Mesendoderm (in vitro differentiated cells): ENCODE results near the gene PKNOX2.

ENCODE experiments used
- DNase-seq: peaks from one replicate; pipeline ENCODE4 v3.0.0; 2013
- H2AK5ac ChIP-seq: 2 replicates; pipeline ENCODE4 v1.6.1; 2013; ENCODE audit warnings: low read length, inconsistent platforms
- H2BK120ac ChIP-seq: 2 replicates; pipeline ENCODE4 v1.6.1; 2013; ENCODE audit warnings: low read depth, mild to moderate bottlenecking, low read length, moderate library complexity, mixed read lengths
- H2BK15ac ChIP-seq: replicated peaks from 2 replicates; pipeline ENCODE4 v1.6.1; 2013; ENCODE audit warnings: low read depth, mild to moderate bottlenecking, moderate library complexity
- H2BK5ac ChIP-seq: 2 replicates; pipeline ENCODE4 v1.6.1; 2013; ENCODE audit warnings: low read length, inconsistent platforms
- H3K18ac ChIP-seq: 2 replicates; pipeline ENCODE4 v1.6.1; 2013; ENCODE audit warnings: mild to moderate bottlenecking, low read length, mixed read lengths
- H3K23ac ChIP-seq: one replicate; pipeline ENCODE4 v1.6.1; 2013; ENCODE audit warnings: low read length
- H3K27ac ChIP-seq: 2 replicates; pipeline ENCODE4 v1.5.1; 2013; ENCODE audit warnings: low read depth, mild to moderate bottlenecking, inconsistent platforms, low read length, moderate library complexity
- H3K27me3 ChIP-seq: 2 replicates; pipeline ENCODE4 v1.6.1; 2013; ENCODE audit warnings: low read length, control low read depth, mild to moderate bottlenecking, inconsistent platforms; ENCODE audit not compliant: insufficient read depth, poor library complexity
- H3K36me3 ChIP-seq: 2 replicates; pipeline ENCODE4 v1.6.1; 2013; ENCODE audit warnings: low read length, inconsistent platforms; ENCODE audit not compliant: control insufficient read depth, insufficient read depth
- H3K4ac ChIP-seq: one replicate; pipeline ENCODE4 v1.6.1; 2013; ENCODE audit warnings: low read depth, mild to moderate bottlenecking, low read length, moderate library complexity
- H3K4me1 ChIP-seq: 2 replicates; pipeline ENCODE4 v1.6.1; 2013; ENCODE audit warnings: low read depth, low read length, inconsistent platforms; ENCODE audit not compliant: control insufficient read depth
- H3K4me2 ChIP-seq: 2 replicates; pipeline ENCODE4 v1.6.1; 2013; ENCODE audit warnings: low read length
- H3K4me3 ChIP-seq: 2 replicates; pipeline ENCODE4 v1.5.1; 2013; ENCODE audit warnings: mild to moderate bottlenecking, low read length
- H3K56ac ChIP-seq: one replicate; pipeline ENCODE4 v1.6.1; 2013; ENCODE audit warnings: low read length
- H3K79me1 ChIP-seq: 2 replicates; pipeline ENCODE4 v1.6.1; 2013; ENCODE audit warnings: low read length, inconsistent platforms
- H3K79me2 ChIP-seq: 2 replicates; pipeline ENCODE4 v1.6.1; 2013; ENCODE audit warnings: mild to moderate bottlenecking, low read length; ENCODE audit not compliant: control insufficient read depth, insufficient read depth
- H3K9ac ChIP-seq: 2 replicates; pipeline ENCODE4 v1.6.1; 2013; ENCODE audit warnings: low read length, inconsistent platforms
- H4K5ac ChIP-seq: one replicate; pipeline ENCODE4 v1.6.1; 2013; ENCODE audit warnings: low read length
- H4K8ac ChIP-seq: one replicate; pipeline ENCODE4 v1.6.1; 2013; ENCODE audit warnings: low read depth, mild to moderate bottlenecking, control low read depth, low read length, moderate library complexity
- WGBS: extraction: QIAGEN DNeasy Blood & Tissue Kit; methylation state at CpG from one replicate; pipeline ENCODE4 v1.1.7; 2013; ENCODE audit warnings: low lambda C conversion rate, missing lambda C conversion rate; ENCODE audit not compliant: insufficient coverage; ENCODE audit errors: extremely low coverage; 5-methylcytosine and 5-hydroxymethylcytosine counted together

The PKNOX2 gene

GRCh38 chr11:125452125-125452470 is 287.5 kb downstream of the PKNOX2 start:
- Histone ChIP-seq H2AK5ac (no peak overlapping the region), H2BK5ac (no peak overlapping the region), H3K18ac (no peak overlapping the region), H3K27ac (no peak overlapping the region), H2BK120ac (no peak overlapping the region), H3K23ac (no peak overlapping the region), H3K4me2 (no peak overlapping the region), H3K79me2 (no peaks in the 10 kb centered on the region), H3K56ac (no peak overlapping the region), H3K36me3 (no peaks in the 10 kb centered on the region), H3K79me1 (no peaks in the 10 kb centered on the region), H2BK15ac (no peak overlapping the region), H3K4me3 (no peak overlapping the region), H3K27me3 (no peaks in the 10 kb centered on the region), H3K4me1 (no peaks in the 10 kb centered on the region), H4K5ac (no peak overlapping the region), H4K8ac (no peak overlapping the region), H3K4ac (no peak overlapping the region), H3K9ac (no peak overlapping the region)
- no CpG with 5 or more reads among the region's 7 CpGs for WGBS
- no peak for DNase-seq

GRCh38 chr11:125454047-125454446 is 289.5 kb downstream of the PKNOX2 start:
- H2BK5ac ChIP-seq: no peak overlapping the region

GRCh38 chr11:125455851-125456250 is 291.3 kb downstream of the PKNOX2 start:
- no peak overlapping the region for H2BK15ac ChIP-seq
- H3K9ac ChIP-seq: no peak overlapping the region
- no peak overlapping the region for H2AK5ac ChIP-seq
- H3K4me3 ChIP-seq: no peak overlapping the region
- no peak for DNase-seq
- H3K79me1 ChIP-seq: no peaks in the 10 kb centered on the region
- no peaks in the 10 kb centered on the region for H3K27me3 ChIP-seq
- no peaks in the 10 kb centered on the region for H3K4me1 ChIP-seq
- no peak overlapping the region for H4K5ac ChIP-seq
- H3K18ac ChIP-seq: no peak overlapping the region
- no peaks in the 10 kb centered on the region for H3K79me2 ChIP-seq
- no peak overlapping the region for H3K4me2 ChIP-seq
- no peaks in the 10 kb centered on the region for H3K36me3 ChIP-seq
- no peak overlapping the region for H3K4ac ChIP-seq
- H3K56ac ChIP-seq: no peak overlapping the region
- no CpG with 5 or more reads among the region's 13 CpGs for WGBS
- no peak overlapping the region for H4K8ac ChIP-seq
- H2BK120ac ChIP-seq: no peak overlapping the region
- no peak overlapping the region for H3K23ac ChIP-seq
- H3K27ac ChIP-seq: no peak overlapping the region
- H2BK5ac ChIP-seq: no peak overlapping the region

More at GRCh38 chr11:125454047-125454446, 289.5 kb downstream of the PKNOX2 start:
- DNase-seq: peak; percentile 19
- no peak overlapping the region for H3K23ac ChIP-seq
- no peak overlapping the region for H3K9ac ChIP-seq
- H3K56ac ChIP-seq: no peak overlapping the region
- no peaks in the 10 kb centered on the region for H3K79me1 ChIP-seq
- no CpG with 5 or more reads among the region's 6 CpGs for WGBS
- no peaks in the 10 kb centered on the region for H3K27me3 ChIP-seq
- no peak overlapping the region for H2BK15ac ChIP-seq
- H2AK5ac ChIP-seq: no peak overlapping the region
- H3K36me3 ChIP-seq: no peaks in the 10 kb centered on the region
- H3K18ac ChIP-seq: no peak overlapping the region
- H3K79me2 ChIP-seq: no peaks in the 10 kb centered on the region
- H2BK120ac ChIP-seq: no peak overlapping the region
- H3K4me1 ChIP-seq: no peaks in the 10 kb centered on the region
- H4K8ac ChIP-seq: no peak overlapping the region
- no peak overlapping the region for H3K4ac ChIP-seq
- no peak overlapping the region for H4K5ac ChIP-seq
- H3K4me2 ChIP-seq: no peak overlapping the region
- H3K27ac ChIP-seq: no peak overlapping the region
- H3K4me3 ChIP-seq: no peak overlapping the region

- Histone ChIP-seq H2AK5ac (no peak overlapping the region), H4K8ac (no peak overlapping the region), H2BK120ac (no peak overlapping the region), H3K56ac (peak overlapping the region; percentile 18), H3K23ac (no peak overlapping the region), H3K27ac (no peak overlapping the region), H3K4ac (no peak overlapping the region), H3K4me2 (no peak overlapping the region), H2BK5ac (no peak overlapping the region), H3K18ac (no peak overlapping the region), H4K5ac (no peak overlapping the region), H3K36me3 (no peaks in the 10 kb centered on the region), H2BK15ac (no peak overlapping the region), H3K4me3 (no peak overlapping the region), H3K79me1 (no peaks in the 10 kb centered on the region), H3K79me2 (no peaks in the 10 kb centered on the region), H3K27me3 (no peaks in the 10 kb centered on the region), H3K4me1 (no peaks in the 10 kb centered on the region), H3K9ac (no peak overlapping the region)
- no CpG with 5 or more reads among the region's 12 CpGs for WGBS
- peak; percentile 18 for DNase-seq
Measured at GRCh38 chr11:125457814-125458343, 293.3 kb downstream of the PKNOX2 start.

GRCh38 chr11:125460275-125460674 is 295.7 kb downstream of the PKNOX2 start:
- no peak overlapping the region for H3K9ac ChIP-seq
- no peaks in the 10 kb centered on the region for H3K27me3 ChIP-seq
- no peak overlapping the region for H3K4ac ChIP-seq
- H3K4me1 ChIP-seq: no peaks in the 10 kb centered on the region
- no peak overlapping the region for H4K8ac ChIP-seq
- no peak overlapping the region for H4K5ac ChIP-seq
- no peak overlapping the region for H2BK15ac ChIP-seq
- H3K56ac ChIP-seq: no peak overlapping the region
- no peak overlapping the region for H2AK5ac ChIP-seq
- no peak overlapping the region for H2BK120ac ChIP-seq
- no peak overlapping the region for H2BK5ac ChIP-seq
- H3K23ac ChIP-seq: no peak overlapping the region
- no peak overlapping the region for H3K4me2 ChIP-seq
- H3K18ac ChIP-seq: no peak overlapping the region
- H3K36me3 ChIP-seq: no peaks in the 10 kb centered on the region
- no peak for DNase-seq
- no peaks in the 10 kb centered on the region for H3K79me1 ChIP-seq
- no peaks in the 10 kb centered on the region for H3K79me2 ChIP-seq
- no peak overlapping the region for H3K27ac ChIP-seq
- WGBS: no CpG with 5 or more reads among the region's 6 CpGs
- H3K4me3 ChIP-seq: no peak overlapping the region

GRCh38 chr11:125463590-125464269 is 299.2 kb downstream of the PKNOX2 start:
- H3K79me2 ChIP-seq: no peaks in the 10 kb centered on the region
- H3K56ac ChIP-seq: no peak overlapping the region
- no peaks in the 10 kb centered on the region for H3K27me3 ChIP-seq
- H3K4me3 ChIP-seq: no peak overlapping the region
- no peaks in the 10 kb centered on the region for H3K36me3 ChIP-seq
- no peaks in the 10 kb centered on the region for H3K79me1 ChIP-seq
- no peak overlapping the region for H2AK5ac ChIP-seq
- H3K9ac ChIP-seq: no peak overlapping the region
- no peak overlapping the region for H4K5ac ChIP-seq
- H3K4me2 ChIP-seq: no peak overlapping the region
- no peak overlapping the region for H2BK15ac ChIP-seq
- H3K4me1 ChIP-seq: no peaks in the 10 kb centered on the region
- no peak overlapping the region for H3K23ac ChIP-seq
- H3K27ac ChIP-seq: no peak overlapping the region
- H3K4ac ChIP-seq: no peak overlapping the region
- no peak overlapping the region for H2BK5ac ChIP-seq
- DNase-seq: no peak
- H3K18ac ChIP-seq: no peak overlapping the region
- no peak overlapping the region for H4K8ac ChIP-seq
- WGBS: no CpG with 5 or more reads among the region's 5 CpGs
- no peak overlapping the region for H2BK120ac ChIP-seq
